Endometrial microvascular endothelial cells (primary cell): ENCODE data around the gene TUBA8. TPM values are rescaled to one million over a fixed set of nuclear protein-coding genes. Genes with fewer than 3 reads are reported as not detected.
"Not testable (repeated sequence)": the region's sequence is repeated elsewhere in the genome, so short reads cannot be mapped to it uniquely, and the experiment has no call there.

ENCODE experiments used
- in situ Hi-C: cut with HindIII; loops from 2 replicates; pipeline ENCODE4 v1.10.0; 2017; ENCODE audit warnings: low sequenced_read_pairs, low pct_unique_long_range_greater_than_20kb; ENCODE audit errors: inconsistent ontology term
- total RNA-seq: library from RNA; depleted of rRNA; stranded (reverse); fragments of >200 nt; gene quantifications from one replicate; pipeline ENCODE4 v1.2.3, GENCODE V29; 2015; ENCODE audit errors: inconsistent ontology term

Gene TUBA8
- total RNA-seq, 1 donor from 2014 or later: 2.3 TPM

GRCh38 chr22:18155546-18155945 is 44.9 kb downstream of the TUBA8 start:
- in situ Hi-C loops: not testable (repeated sequence)

GRCh38 chr22:18156878-18157713 is 46.5 kb downstream of the TUBA8 start:
- in situ Hi-C loops: no loop called here

GRCh38 chr22:18157714-18158028 is 47.1 kb downstream of the TUBA8 start:
- in situ Hi-C loops: no loop called here

- in situ Hi-C loops: not testable (repeated sequence)
Measured at GRCh38 chr22:18160641-18161040, 50.0 kb downstream of the TUBA8 start.

- in situ Hi-C loops: not testable (repeated sequence)
Measured at GRCh38 chr22:18163843-18164242, 53.2 kb downstream of the TUBA8 start.

GRCh38 chr22:18164584-18164983 is 54.0 kb downstream of the TUBA8 start:
- in situ Hi-C loops: not testable (repeated sequence)

GRCh38 chr22:18165356-18165755 is 54.7 kb downstream of the TUBA8 start:
- in situ Hi-C loops: not testable (repeated sequence)

- in situ Hi-C loops: not testable (repeated sequence)
Measured at GRCh38 chr22:18170284-18170683, 59.7 kb downstream of the TUBA8 start.

GRCh38 chr22:18172203-18172602 is 61.6 kb downstream of the TUBA8 start:
- in situ Hi-C loops: not testable (repeated sequence)

- in situ Hi-C loops: not testable (repeated sequence)
Measured at GRCh38 chr22:18172776-18173175, 62.2 kb downstream of the TUBA8 start.

GRCh38 chr22:18173441-18173840 is 62.8 kb downstream of the TUBA8 start:
- in situ Hi-C loops: not testable (repeated sequence)

Other genes starting within 250 kb of the TUBA8 start
- gene MICAL3, start 86.2 kb upstream of the TUBA8 start, total RNA-seq: 20.0 TPM
- 25.6 TPM for gene PEX26, start 32.8 kb upstream of the TUBA8 start, total RNA-seq
- 31.6 TPM for gene USP18, start 39.4 kb downstream of the TUBA8 start, total RNA-seq